Colonic mucosa (tissue), 4 donors: ENCODE results near the gene SCAMP3. TPM values are rescaled to one million over a fixed set of nuclear protein-coding genes. Genes with fewer than 3 reads are reported as not detected.
"Not testable (repeated sequence)": the region's sequence is repeated elsewhere in the genome, so short reads cannot be mapped to it uniquely, and the experiment has no call there.

ENCODE experiments used
- DNase-seq: peaks from one replicate; pipeline ENCODE4 v3.0.0-alpha.2; 2020
- H3K27ac ChIP-seq: fragments of 200-600 bp; one replicate; pipeline ENCODE4 v1.8.0; 2021
- H3K27me3 ChIP-seq: fragments of 200-600 bp; one replicate; pipeline ENCODE4 v1.8.0; 2021
- H3K36me3 ChIP-seq: fragments of 200-600 bp; one replicate; pipeline ENCODE4 v1.8.0; 2021
- H3K4me1 ChIP-seq: fragments of 200-600 bp; one replicate; pipeline ENCODE4 v1.8.0; 2021; ENCODE audit warnings: mild to moderate bottlenecking
- H3K4me3 ChIP-seq: fragments of 200-600 bp; one replicate; pipeline ENCODE4 v1.8.0; 2021
- H3K9ac ChIP-seq, 2 donors: one replicate each; pipeline ENCODE4 v1.7.0; 2013; ENCODE audit warnings: control low read depth in 2 of 2, low read depth in 2 of 2, low read length in 2 of 2
- H3K9me3 ChIP-seq: fragments of 200-600 bp; one replicate; pipeline ENCODE4 v1.8.0; 2021
- CTCF ChIP-seq: fragments of 200-600 bp; IDR thresholded peaks from one replicate; pipeline ENCODE4 v1.8.0; 2022; ENCODE audit warnings: antibody characterized with exemption, mild to moderate bottlenecking
- intact Hi-C: fragments of 100-400 bp; cut with DNase I; formaldehyde crosslinking; loops from one replicate; pipeline ENCODE4 v1.14.1; 2022
- total RNA-seq, 2 donors: library from RNA; stranded (reverse); fragmentation: NEBNext Ultra II Directional in 1 of 2; extraction: Animal tissue kit (Norgen Biotek cat#: 25700) in 1 of 2; gene quantifications; one replicate each; pipeline ENCODE4 v1.2.1, GENCODE V29; 2021
- donor health status: healthy.
- donor health status: DM: no; HTN: no; CAD: no.
- donor health status: DM: no; HTN: no; CAD: no.

The SCAMP3 gene
- total RNA-seq, 2 donors from 2014 or later: 41.5 to 67.7 TPM

GRCh38 chr1:155236451-155236850 is 25.7 kb downstream of the SCAMP3 start:
- H3K36me3 ChIP-seq: no peaks in the 10 kb centered on the region
- H3K9me3 ChIP-seq: no peaks in the 10 kb centered on the region
- H3K9ac ChIP-seq: no peak overlapping the region
- H3K27me3 ChIP-seq: no peaks in the 10 kb centered on the region
- H3K27ac ChIP-seq: no peak overlapping the region
- H3K4me3 ChIP-seq: no peak overlapping the region
- intact Hi-C loops: no loop called here
- TF ChIP-seq CTCF: no peak
- no peak for DNase-seq
- peaks cover 3% of the 10 kb centered on the region for H3K4me1 ChIP-seq

- H3K4me3 ChIP-seq, intact Hi-C loops, H3K9ac ChIP-seq, H3K27ac ChIP-seq, H3K27me3 ChIP-seq, H3K36me3 ChIP-seq, H3K4me1 ChIP-seq, DNase-seq, H3K9me3 ChIP-seq: not testable (repeated sequence)
Measured at GRCh38 chr1:155235375-155235774, 26.8 kb downstream of the SCAMP3 start.

- H3K4me3 ChIP-seq, H3K9me3 ChIP-seq, intact Hi-C loops, DNase-seq, H3K9ac ChIP-seq, H3K27ac ChIP-seq, H3K27me3 ChIP-seq, H3K36me3 ChIP-seq, H3K4me1 ChIP-seq: not testable (repeated sequence)
Measured at GRCh38 chr1:155233502-155233901, 28.7 kb downstream of the SCAMP3 start.

GRCh38 chr1:155232001-155232978 is 29.9 kb downstream of the SCAMP3 start:
- H3K27me3 ChIP-seq, H3K9me3 ChIP-seq, H3K36me3 ChIP-seq, DNase-seq, H3K27ac ChIP-seq, H3K4me3 ChIP-seq, H3K4me1 ChIP-seq, intact Hi-C loops, H3K9ac ChIP-seq: not testable (repeated sequence)

- H3K27me3 ChIP-seq, intact Hi-C loops, H3K9me3 ChIP-seq, H3K27ac ChIP-seq, H3K4me1 ChIP-seq, H3K9ac ChIP-seq, DNase-seq, H3K36me3 ChIP-seq, H3K4me3 ChIP-seq: not testable (repeated sequence)
Measured at GRCh38 chr1:155231302-155231701, 30.9 kb downstream of the SCAMP3 start.

GRCh38 chr1:155228096-155228427 is 34.1 kb downstream of the SCAMP3 start:
- H3K4me1 ChIP-seq: peaks cover 10% of the 10 kb centered on the region
- H3K9ac ChIP-seq: peak overlapping the region; percentile 68 to 72
- DNase-seq: no peak
- no peak for TF ChIP-seq CTCF
- H3K9me3 ChIP-seq: no peaks in the 10 kb centered on the region
- no peaks in the 10 kb centered on the region for H3K27me3 ChIP-seq
- H3K4me3 ChIP-seq: peak overlapping the region; percentile 67
- H3K27ac ChIP-seq: peak overlapping the region; percentile 89
- intact Hi-C loops: no loop called here
- no peaks in the 10 kb centered on the region for H3K36me3 ChIP-seq

- Histone ChIP-seq H3K9me3 (no peaks in the 10 kb centered on the region), H3K4me1 (peaks cover 10% of the 10 kb centered on the region), H3K27me3 (no peaks in the 10 kb centered on the region), H3K36me3 (no peaks in the 10 kb centered on the region), H3K27ac (peak overlapping the region; percentile 89), H3K4me3 (peak overlapping the region; percentile 67), H3K9ac (peak overlapping the region; percentile 75 to 89)
- no peak for TF ChIP-seq CTCF
- intact Hi-C loops: loop anchor here (2.0 kb wide), 1 partner anchor 19 kb away; the partner anchor contains the start of gene MTX1
- peak; percentile 99 for DNase-seq
Measured at GRCh38 chr1:155227261-155228095, 34.7 kb downstream of the SCAMP3 start.
